ENCODE data around the gene LRCOL1. TPM values are rescaled to one million over a fixed set of nuclear protein-coding genes. Genes with fewer than 3 reads are reported as not detected.
A peak's percentile ranks its signal among the peaks of the same experiment; 100 is the strongest.

The LRCOL1 gene
- not detected for total RNA-seq

GRCh38 chr12:132610051-132610759 is at the start of gene LRCOL1:
LRCOL1 (minus strand) TSS chr12:132610582; CDS start chr12:132606251, 4,331 bp downstream.
- ATAC-seq (ENCODE audit: low read depth), result no peak
- peak within 1 kb of the TSS; percentile 64 for H3K4me3 Mint-ChIP-seq
- DNase-seq, result no peak
- H3K4me1 Mint-ChIP-seq, result peaks cover 8% of the 10 kb centered on the region
- no peaks in the 10 kb centered on the region for H3K9me3 Mint-ChIP-seq
- H3K27ac Mint-ChIP-seq, result no peak within 1 kb of the TSS
- H3K36me3 Mint-ChIP-seq, result no peaks in the 10 kb centered on the region
- POLR2A ChIA-PET, result no interaction called here
- peaks cover 56% of the 10 kb centered on the region for H3K27me3 Mint-ChIP-seq

DNA sequence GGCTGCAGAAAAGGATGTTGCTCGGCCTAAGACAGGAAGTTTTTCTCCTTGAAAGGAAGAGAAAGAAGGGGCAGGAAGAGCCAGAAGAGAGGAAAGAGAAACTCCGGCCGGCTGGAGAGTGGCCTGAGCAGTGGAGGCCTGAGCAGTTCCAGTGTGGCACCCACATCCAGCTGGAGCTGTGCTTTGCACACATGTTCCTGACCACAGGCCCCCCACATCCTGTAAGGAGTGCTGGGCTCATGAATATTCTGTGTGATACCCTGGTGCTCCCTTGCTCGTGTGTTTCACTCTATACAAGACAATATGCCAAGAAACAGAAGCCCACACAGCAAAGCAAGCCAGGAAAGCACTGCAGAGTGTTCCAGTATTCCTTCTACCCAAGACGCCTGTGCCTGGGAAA is 49.7 kb upstream of the LRCOL1 start:
- H3K9me3 Mint-ChIP-seq, result no peaks in the 10 kb centered on the region
- H3K36me3 Mint-ChIP-seq, result peaks cover 44% of the 10 kb centered on the region
- ATAC-seq (ENCODE audit: low read depth), result peak; percentile 66
- DNase-seq, result no peak
- no peaks in the 10 kb centered on the region for H3K27me3 Mint-ChIP-seq
- POLR2A ChIA-PET, result interaction anchor here (0.6 kb wide), 1 partner anchor 95 kb away, joined by 5 read pairs; no protein-coding TSS in a partner anchor
- H3K4me1 Mint-ChIP-seq, result peaks cover 45% of the 10 kb centered on the region
- peak overlapping the region; percentile 40 for H3K27ac Mint-ChIP-seq
- H3K4me3 Mint-ChIP-seq, result peak overlapping the region; percentile 9

- no peak overlapping the region for H3K27ac Mint-ChIP-seq
- DNase-seq, result no peak
- ATAC-seq (ENCODE audit: low read depth), result no peak
- H3K4me3 Mint-ChIP-seq, result no peak overlapping the region
- H3K36me3 Mint-ChIP-seq, result peaks cover 40% of the 10 kb centered on the region
- POLR2A ChIA-PET, result no interaction called here
- H3K27me3 Mint-ChIP-seq, result no peaks in the 10 kb centered on the region
- H3K4me1 Mint-ChIP-seq, result peaks cover 43% of the 10 kb centered on the region
- no peaks in the 10 kb centered on the region for H3K9me3 Mint-ChIP-seq
These were observed 48.8 kb upstream of the LRCOL1 start for GRCh38 chr12:132659146-132659545.

DNA sequence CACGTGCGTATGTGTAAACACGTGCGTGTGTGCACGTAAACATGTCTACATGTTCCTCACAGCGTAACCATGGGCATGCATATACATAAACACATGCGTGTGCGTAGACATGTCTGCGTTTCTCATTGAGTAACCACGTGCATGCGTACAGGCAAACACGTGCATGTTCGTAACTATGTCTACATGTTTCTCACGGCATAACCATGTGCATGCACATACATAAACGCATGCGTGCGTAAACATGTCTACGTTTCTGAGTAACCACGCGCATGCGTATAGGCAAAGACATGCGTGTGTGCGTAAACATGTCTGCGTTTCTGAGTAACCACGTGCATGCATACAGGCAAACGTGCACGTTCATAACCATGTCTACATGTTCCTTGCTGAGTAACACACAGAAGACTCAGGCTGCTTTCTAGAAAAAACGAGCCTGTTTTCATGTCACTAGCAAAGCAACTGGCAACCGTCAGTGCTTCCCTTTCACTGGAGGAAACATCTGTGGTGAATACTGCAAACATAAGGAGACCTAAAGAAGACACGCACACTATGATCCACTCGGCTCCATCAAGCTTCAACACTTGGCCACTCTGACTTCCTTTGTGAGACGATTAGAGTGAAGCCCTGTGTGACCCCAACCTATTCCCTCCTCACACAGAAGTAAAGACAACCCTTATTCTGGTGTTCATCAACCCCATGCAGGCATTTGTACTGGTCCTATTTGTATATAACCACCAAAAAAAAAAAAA is 47.9 kb upstream of the LRCOL1 start:
- H3K27me3 Mint-ChIP-seq, result no peaks in the 10 kb centered on the region
- H3K36me3 Mint-ChIP-seq, result peaks cover 43% of the 10 kb centered on the region
- no peak overlapping the region for H3K4me3 Mint-ChIP-seq
- H3K27ac Mint-ChIP-seq, result no peak overlapping the region
- POLR2A ChIA-PET, result no interaction called here
- no peak for DNase-seq
- peaks cover 38% of the 10 kb centered on the region for H3K4me1 Mint-ChIP-seq
- H3K9me3 Mint-ChIP-seq, result no peaks in the 10 kb centered on the region
- no peak for ATAC-seq (ENCODE audit: low read depth)

DNA sequence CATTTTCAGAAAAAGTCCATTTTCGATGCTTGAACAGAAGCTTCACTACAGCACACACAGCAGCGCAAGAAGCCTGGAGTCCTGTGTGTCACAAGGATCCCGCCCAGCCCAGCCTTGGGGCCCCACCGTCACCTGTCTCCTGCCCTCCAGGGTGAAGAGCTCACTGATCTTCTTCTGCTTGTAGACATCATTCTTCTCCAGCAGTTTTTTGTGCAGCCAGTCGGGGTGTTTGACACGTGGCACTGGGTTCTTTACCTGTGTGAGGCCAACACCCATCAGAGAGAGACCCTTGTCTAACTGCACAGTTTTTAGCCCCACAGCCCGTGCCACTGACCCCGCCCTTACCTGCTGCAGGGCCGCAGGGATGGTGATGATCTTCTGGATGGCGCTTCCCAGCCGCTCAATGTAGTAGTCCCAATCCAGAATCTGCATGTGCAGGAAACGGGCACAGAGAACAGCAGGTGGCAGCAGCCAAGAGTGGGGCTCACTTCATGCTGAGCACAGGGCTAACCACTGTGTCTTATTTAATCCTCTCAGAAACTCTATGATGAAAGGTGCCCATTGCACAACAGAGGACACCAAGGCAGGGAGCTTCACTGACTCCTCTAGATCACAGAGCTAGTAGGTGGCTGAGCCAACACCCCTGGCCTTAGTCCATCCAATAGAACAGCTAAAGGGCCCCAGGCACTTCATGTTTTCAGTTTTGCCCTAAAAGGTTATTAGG is 46.8 kb upstream of the LRCOL1 start:
- ATAC-seq (ENCODE audit: low read depth), result no peak
- Mint-ChIP-seq H3K27me3 (no peaks in the 10 kb centered on the region), H3K27ac (no peak overlapping the region), H3K36me3 (peaks cover 42% of the 10 kb centered on the region), H3K9me3 (no peaks in the 10 kb centered on the region), H3K4me1 (peaks cover 30% of the 10 kb centered on the region), H3K4me3 (no peak overlapping the region)
- POLR2A ChIA-PET, result no interaction called here
- DNase-seq, result no peak

- no peaks in the 10 kb centered on the region for H3K27me3 Mint-ChIP-seq
- no peak for ATAC-seq (ENCODE audit: low read depth)
- H3K27ac Mint-ChIP-seq, result peak overlapping the region; percentile 68
- no peaks in the 10 kb centered on the region for H3K9me3 Mint-ChIP-seq
- no peak overlapping the region for H3K4me3 Mint-ChIP-seq
- POLR2A ChIA-PET, result no interaction called here
- H3K36me3 Mint-ChIP-seq, result peaks cover 30% of the 10 kb centered on the region
- no peak for DNase-seq
- H3K4me1 Mint-ChIP-seq, result peaks cover 5% of the 10 kb centered on the region
These were observed 43.3 kb upstream of the LRCOL1 start for GRCh38 chr12:132653567-132654290.

DNA sequence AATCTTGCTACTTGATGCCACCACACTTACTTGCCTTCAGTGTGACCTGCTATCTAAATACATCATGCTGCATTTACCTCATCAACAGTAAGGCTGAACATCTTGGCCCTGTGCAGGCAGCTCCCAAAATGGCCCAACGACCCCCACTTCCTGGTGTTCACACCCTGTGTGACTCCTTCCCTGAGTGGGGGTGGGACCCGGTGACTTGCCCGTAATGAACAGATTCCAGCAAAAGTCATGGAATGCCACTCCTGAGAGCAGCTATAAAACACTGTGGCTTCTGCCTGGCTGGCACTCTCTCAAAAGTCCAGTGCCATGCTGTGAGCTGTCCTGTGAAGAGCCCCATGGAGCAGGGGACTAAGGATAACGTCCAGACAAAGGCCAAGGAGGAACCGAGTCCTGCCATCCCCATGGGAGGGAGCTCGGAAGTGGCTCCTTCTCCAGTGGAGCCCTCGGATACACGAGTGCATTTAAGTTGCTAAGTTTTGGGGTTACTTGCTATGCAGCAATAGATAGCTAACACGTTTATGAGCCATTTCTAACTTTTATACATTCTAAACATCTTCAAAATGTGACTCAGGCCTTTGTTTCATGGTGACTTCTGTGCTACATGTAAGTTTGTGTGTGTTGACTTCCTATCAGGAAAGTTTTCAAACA is 41.2 kb upstream of the LRCOL1 start:
- ATAC-seq (ENCODE audit: low read depth) (no peak), DNase-seq (no peak)
- Mint-ChIP-seq H3K4me1 (peaks cover 8% of the 10 kb centered on the region), H3K27me3 (no peaks in the 10 kb centered on the region), H3K9me3 (no peaks in the 10 kb centered on the region), H3K4me3 (no peak overlapping the region), H3K36me3 (peaks cover 23% of the 10 kb centered on the region), H3K27ac (no peak overlapping the region)
- POLR2A ChIA-PET, result no interaction called here

- Mint-ChIP-seq H3K4me1 (peaks cover 8% of the 10 kb centered on the region), H3K36me3 (peaks cover 24% of the 10 kb centered on the region), H3K4me3 (no peak overlapping the region), H3K27ac (no peak overlapping the region), H3K27me3 (no peaks in the 10 kb centered on the region), H3K9me3 (no peaks in the 10 kb centered on the region)
- DNase-seq (no peak), ATAC-seq (ENCODE audit: low read depth) (no peak)
- POLR2A ChIA-PET, result no interaction called here
These were observed 39.0 kb upstream of the LRCOL1 start for GRCh38 chr12:132649226-132649945.

- ATAC-seq (ENCODE audit: low read depth) (no peak), DNase-seq (no peak)
- Mint-ChIP-seq H3K27ac (no peak overlapping the region), H3K27me3 (no peaks in the 10 kb centered on the region), H3K4me3 (no peak overlapping the region), H3K9me3 (no peaks in the 10 kb centered on the region), H3K36me3 (peaks cover 23% of the 10 kb centered on the region), H3K4me1 (peaks cover 8% of the 10 kb centered on the region)
- POLR2A ChIA-PET, result no interaction called here
These were observed 38.3 kb upstream of the LRCOL1 start for GRCh38 chr12:132648616-132649225.

DNA sequence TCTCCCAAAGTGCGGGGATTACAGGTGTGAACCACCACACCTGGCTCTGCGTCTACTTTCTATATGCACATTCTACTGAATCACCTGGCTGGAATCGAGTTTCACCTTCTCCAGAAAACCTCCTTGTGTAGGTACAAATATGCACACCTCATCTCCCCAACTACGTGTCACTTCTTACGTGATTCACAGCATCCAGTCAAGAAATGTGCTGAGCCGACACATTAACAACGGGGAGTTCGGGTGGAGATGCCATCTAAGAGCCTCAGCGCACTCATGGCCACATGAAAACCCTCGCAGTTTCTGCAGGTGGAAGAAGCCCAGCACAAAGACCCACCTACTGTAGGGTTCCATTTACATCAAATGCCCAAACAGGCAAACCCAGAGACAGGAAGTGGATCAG is 37.5 kb upstream of the LRCOL1 start:
- Mint-ChIP-seq H3K36me3 (peaks cover 20% of the 10 kb centered on the region), H3K4me1 (peaks cover 6% of the 10 kb centered on the region), H3K27me3 (no peaks in the 10 kb centered on the region), H3K4me3 (no peak overlapping the region), H3K27ac (no peak overlapping the region), H3K9me3 (no peaks in the 10 kb centered on the region)
- ATAC-seq (ENCODE audit: low read depth) (no peak), DNase-seq (no peak)
- POLR2A ChIA-PET, result no interaction called here

DNA sequence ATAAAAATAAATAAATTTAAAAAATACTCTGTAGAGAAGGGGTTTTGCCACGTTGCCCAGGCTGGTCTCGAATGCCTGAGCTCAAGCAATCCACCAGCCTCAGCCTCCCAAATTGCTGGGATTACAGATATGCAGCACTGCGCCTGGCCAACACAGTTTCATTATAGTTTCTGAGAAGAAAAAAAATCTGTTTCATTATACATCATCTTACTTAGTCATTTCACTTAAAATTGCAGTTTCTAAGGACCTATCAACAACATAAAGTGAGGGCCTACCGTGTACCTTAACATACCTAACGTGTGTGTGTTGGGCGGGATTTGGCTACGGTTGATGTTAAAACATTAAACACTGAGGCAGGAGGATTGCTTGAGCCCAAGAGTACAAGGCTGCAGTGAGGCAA is 36.5 kb upstream of the LRCOL1 start:
- Mint-ChIP-seq H3K4me1 (peaks cover 3% of the 10 kb centered on the region), H3K4me3 (no peak overlapping the region), H3K36me3 (peaks cover 16% of the 10 kb centered on the region), H3K27ac (no peak overlapping the region), H3K9me3 (no peaks in the 10 kb centered on the region), H3K27me3 (no peaks in the 10 kb centered on the region)
- DNase-seq (no peak), ATAC-seq (ENCODE audit: low read depth) (no peak)
- POLR2A ChIA-PET, result no interaction called here
